Keratinocyte (primary cell): ENCODE data around the gene PSMC1. TPM values are rescaled to one million over a fixed set of nuclear protein-coding genes. Genes with fewer than 3 reads are reported as not detected.

Source experiments
- DNase-seq: peaks from one replicate; pipeline ENCODE4 v3.0.0-alpha.2; 2011; ENCODE audit warnings: low read depth, missing footprints, low spot score
- FAIRE-seq: peaks from 2 replicates; lab custom pipeline; 2011; peaks lifted over from hg19 to GRCh38; lab: Jason Lieb, UNC
- H2AFZ ChIP-seq: 2 replicates; pipeline ENCODE4 v1.6.0; 2012; ENCODE audit warnings: low read length, control low read depth, inconsistent platforms; ENCODE audit not compliant: control insufficient read depth
- H3K27ac ChIP-seq: 2 replicates; pipeline ENCODE4 v1.5.1; 2011; ENCODE audit warnings: low read length; ENCODE audit not compliant: control insufficient read depth, insufficient read depth
- H3K27me3 ChIP-seq: 3 replicates; pipeline ENCODE4 v1.6.0; 2011; ENCODE audit warnings: low read length; ENCODE audit not compliant: control insufficient read depth, insufficient read depth; ENCODE audit errors: extremely low read depth
- H3K36me3 ChIP-seq, 2 experiments: 2 replicates in 1 of 2; 3 replicates in 1 of 2; pipeline ENCODE4 v1.5.1; 2011; ENCODE audit warnings: low read length in 2 of 2, mild to moderate bottlenecking in 1 of 2; ENCODE audit not compliant: control insufficient read depth in 2 of 2, insufficient read depth in 2 of 2; ENCODE audit errors: extremely low read depth in 1 of 2
- H3K4me1 ChIP-seq: 3 replicates; pipeline ENCODE4 v1.5.1; 2011; ENCODE audit warnings: low read length; ENCODE audit not compliant: control insufficient read depth, insufficient read depth; ENCODE audit errors: extremely low read depth
- H3K4me2 ChIP-seq: 3 replicates; pipeline ENCODE4 v1.6.0; 2011; ENCODE audit warnings: low read depth, low read length; ENCODE audit not compliant: control insufficient read depth, insufficient read depth; ENCODE audit errors: extremely low read depth
- H3K4me3 ChIP-seq, 3 experiments: fragments of 200-600 bp in 1 of 3; sonication (generic) in 1 of 3; 2 replicates in 2 of 3; 3 replicates in 1 of 3; pipeline ENCODE4 v1.5.1; 2011 to 2016; ENCODE audit warnings: low read length in 3 of 3, mild to moderate bottlenecking in 3 of 3, control low read depth in 2 of 3, inconsistent platforms in 1 of 3, low read depth in 1 of 3, mixed read lengths in 1 of 3, mixed run types in 1 of 3, moderate library complexity in 1 of 3; ENCODE audit not compliant: control insufficient read depth in 2 of 3, insufficient read depth in 2 of 3; ENCODE audit errors: extremely low read depth in 1 of 3
- H3K79me2 ChIP-seq: 2 replicates; pipeline ENCODE4 v1.6.0; 2012; ENCODE audit warnings: low read length; ENCODE audit not compliant: control insufficient read depth, insufficient read depth
- H3K9ac ChIP-seq: 3 replicates; pipeline ENCODE4 v1.6.0; 2011; ENCODE audit warnings: low read length; ENCODE audit not compliant: control insufficient read depth, insufficient read depth; ENCODE audit errors: extremely low read depth
- H3K9me1 ChIP-seq: 3 replicates; pipeline ENCODE4 v1.6.0; 2011; ENCODE audit warnings: low read length; ENCODE audit not compliant: control insufficient read depth, insufficient read depth; ENCODE audit errors: extremely low read depth
- H3K9me3 ChIP-seq: 2 replicates; pipeline ENCODE4 v1.5.1; 2012; ENCODE audit warnings: low read depth, low read length; ENCODE audit not compliant: control insufficient read depth
- H4K20me1 ChIP-seq: 3 replicates; pipeline ENCODE4 v1.6.0; 2011; ENCODE audit warnings: low read length; ENCODE audit not compliant: control insufficient read depth, insufficient read depth; ENCODE audit errors: extremely low read depth
- EZH2 ChIP-seq: IDR thresholded peaks from one replicate; pipeline ENCODE4 v1.6.1; 2012; ENCODE audit warnings: inconsistent platforms, mild to moderate bottlenecking, low read length, moderate library complexity
- dilution Hi-C: fragments of 300-500 bp; cut with MboI; formaldehyde crosslinking; loops from one replicate; pipeline ENCODE4 v1.7.0; 2020; ENCODE audit warnings: low sequenced_read_pairs; ENCODE audit not compliant: extremely low pct_ligation_motif_present
- polyA plus RNA-seq, 5 experiments: library from polyadenylated mRNA; depleted of rRNA in 3 of 5; stranded (reverse) in 3 of 5; stranded (forward) in 1 of 5; unstranded in 1 of 5; fragments of >200 nt; gene quantifications; 1 replicate in 1 of 5; 2 replicates in 3 of 5; 3 replicates in 1 of 5; pipeline versions ENCODE4 v1.2.1 to v1.2.3, GENCODE V29; 2011 to 2012; ENCODE audit warnings: missing spikeins in 2 of 5, low read depth in 1 of 5, low replicate concordance in 1 of 5
- TF ChIP-seq, protein P1 (sequence below), 3 experiments: IDR thresholded peaks in 1 of 3; conservative IDR thresholded peaks in 1 of 3; optimal IDR thresholded peaks in 1 of 3; 2 replicates in 2 of 3; 3 replicates in 1 of 3; pipeline versions ENCODE3 to v1.5.1; 2011; ENCODE audit warnings: low read length in 3 of 3, mild to moderate bottlenecking in 3 of 3, moderate library complexity in 2 of 3, control low read depth in 1 of 3, inconsistent platforms in 1 of 3; ENCODE audit not compliant: insufficient read depth in 2 of 3; ENCODE audit errors: extremely low read depth in 1 of 3

Gene PSMC1
- polyA plus RNA-seq, 1 donor (not counting 4 experiments of a cell fraction or from before 2014, with no cell fraction given): 234 TPM

DNA sequence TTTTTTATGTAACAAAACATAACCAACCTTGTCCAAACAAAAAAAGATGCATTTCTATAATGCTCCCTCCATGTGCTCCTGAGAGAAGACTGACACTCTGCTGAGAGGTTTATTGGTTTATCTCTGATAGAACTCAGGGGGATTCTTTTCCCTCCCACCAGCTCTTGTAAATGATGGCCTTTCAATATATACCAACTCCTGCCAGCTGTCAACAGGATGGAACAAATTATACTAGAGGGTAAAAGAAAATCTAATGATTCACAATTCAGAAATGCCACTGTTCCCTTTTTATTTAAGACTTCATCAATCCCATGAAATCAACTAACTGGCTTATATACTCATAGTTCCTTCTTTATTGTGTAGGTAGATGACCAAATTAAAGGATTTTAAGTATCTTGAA is 25.4 kb downstream of the PSMC1 start:
- Histone ChIP-seq H3K27me3 (no peaks in the 10 kb centered on the region), H3K79me2 (no peaks in the 10 kb centered on the region), H3K9me1 (no peaks in the 10 kb centered on the region), H3K4me3 (no peak overlapping the region), H4K20me1 (no peaks in the 10 kb centered on the region), H3K4me2 (peak overlapping the region; percentile 33), H3K4me1 (peaks cover 19% of the 10 kb centered on the region), H3K9ac (no peak overlapping the region), H3K27ac (peak overlapping the region; percentile 19), H3K36me3 (peaks cover 14 to 17% of the 10 kb centered on the region in 2 experiments), H2AFZ (no peak overlapping the region), H3K9me3 (no peaks in the 10 kb centered on the region)
- TF ChIP-seq, protein P1, sequence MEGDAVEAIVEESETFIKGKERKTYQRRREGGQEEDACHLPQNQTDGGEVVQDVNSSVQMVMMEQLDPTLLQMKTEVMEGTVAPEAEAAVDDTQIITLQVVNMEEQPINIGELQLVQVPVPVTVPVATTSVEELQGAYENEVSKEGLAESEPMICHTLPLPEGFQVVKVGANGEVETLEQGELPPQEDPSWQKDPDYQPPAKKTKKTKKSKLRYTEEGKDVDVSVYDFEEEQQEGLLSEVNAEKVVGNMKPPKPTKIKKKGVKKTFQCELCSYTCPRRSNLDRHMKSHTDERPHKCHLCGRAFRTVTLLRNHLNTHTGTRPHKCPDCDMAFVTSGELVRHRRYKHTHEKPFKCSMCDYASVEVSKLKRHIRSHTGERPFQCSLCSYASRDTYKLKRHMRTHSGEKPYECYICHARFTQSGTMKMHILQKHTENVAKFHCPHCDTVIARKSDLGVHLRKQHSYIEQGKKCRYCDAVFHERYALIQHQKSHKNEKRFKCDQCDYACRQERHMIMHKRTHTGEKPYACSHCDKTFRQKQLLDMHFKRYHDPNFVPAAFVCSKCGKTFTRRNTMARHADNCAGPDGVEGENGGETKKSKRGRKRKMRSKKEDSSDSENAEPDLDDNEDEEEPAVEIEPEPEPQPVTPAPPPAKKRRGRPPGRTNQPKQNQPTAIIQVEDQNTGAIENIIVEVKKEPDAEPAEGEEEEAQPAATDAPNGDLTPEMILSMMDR (optimal IDR thresholded peaks at IDR 0.05 in 1 of 3, IDR thresholded peaks at IDR 0.05 in 1 of 3, conservative IDR thresholded peaks at IDR 0.05 in 1 of 3; ENCODE audit: extremely low read depth in 1 of 3, insufficient read depth in 2 of 3, low read length in 3 of 3): no peak
- no peak for TF ChIP-seq EZH2
- DNase-seq: no peak
- FAIRE-seq: peak; percentile 5
- dilution Hi-C loops: no loop called here

GRCh38 chr14:90287791-90288190 is 31.4 kb downstream of the PSMC1 start:
- Histone ChIP-seq H4K20me1 (no peaks in the 10 kb centered on the region), H2AFZ (no peak overlapping the region), H3K4me2 (no peak overlapping the region), H3K27ac (no peak overlapping the region), H3K9me1 (no peaks in the 10 kb centered on the region), H3K27me3 (no peaks in the 10 kb centered on the region), H3K4me3 (no peak overlapping the region), H3K4me1 (no peaks in the 10 kb centered on the region), H3K79me2 (no peaks in the 10 kb centered on the region), H3K36me3 (peaks cover 23 to 27% of the 10 kb centered on the region in 2 experiments), H3K9me3 (no peaks in the 10 kb centered on the region), H3K9ac (no peak overlapping the region)
- no peak for TF ChIP-seq EZH2
- TF ChIP-seq, protein P1 (optimal IDR thresholded peaks at IDR 0.05 in 1 of 3, IDR thresholded peaks at IDR 0.05 in 1 of 3, conservative IDR thresholded peaks at IDR 0.05 in 1 of 3; ENCODE audit: extremely low read depth in 1 of 3, insufficient read depth in 2 of 3, low read length in 3 of 3): no peak
- dilution Hi-C loops: no loop called here
- no peak for DNase-seq
- FAIRE-seq: no peak
